Hypothalamus (tissue), 51 donors: ENCODE measurements around the gene MEP1A.
"Not testable (repeated sequence)": the region's sequence is repeated elsewhere in the genome, so short reads cannot be mapped to it uniquely, and the experiment has no call there.

ENCODE experiments used
- DNase-seq, 51 donors: peaks; one replicate each; lab custom pipeline; 2025; lab: John Stamatoyannopoulos, UW

Gene MEP1A

GRCh38 chr6:46828939-46829338, 35.8 kb downstream of the MEP1A start:
- no peak for DNase-seq

- no peak for DNase-seq
Observed at GRCh38 chr6:46832816-46833215, 39.6 kb downstream of the MEP1A start.

- not testable (repeated sequence) for DNase-seq
Observed at GRCh38 chr6:46834257-46834916, 41.2 kb downstream of the MEP1A start.

- DNase-seq = not testable (repeated sequence)
Observed at GRCh38 chr6:46834991-46835390, 41.8 kb downstream of the MEP1A start.

GRCh38 chr6:46838033-46838432, 44.8 kb downstream of the MEP1A start:
- no peak for DNase-seq

- not testable (repeated sequence) for DNase-seq
Observed at GRCh38 chr6:46842252-46842846, 49.2 kb downstream of the MEP1A start.

- no peak for DNase-seq
Observed at GRCh38 chr6:46845126-46845525, 51.9 kb downstream of the MEP1A start.

- DNase-seq = peak in 50 of 51 donors; percentile 9 to 89 (median 62)
Observed at GRCh38 chr6:46848684-46849360, 55.6 kb downstream of the MEP1A start.

GRCh38 chr6:46849361-46849690, 56.1 kb downstream of the MEP1A start:
- DNase-seq = no peak

- no peak for DNase-seq
Observed at GRCh38 chr6:46850792-46851191, 57.6 kb downstream of the MEP1A start.

- DNase-seq = not testable (repeated sequence)
Observed at GRCh38 chr6:46851576-46851975, 58.4 kb downstream of the MEP1A start.

- DNase-seq = peak in 5 of 51 donors; percentile 0 to 4 (median 3)
Observed at GRCh38 chr6:46855966-46856365, 62.8 kb downstream of the MEP1A start.

GRCh38 chr6:46862381-46862780, 69.2 kb downstream of the MEP1A start:
- no peak for DNase-seq

- DNase-seq = no peak
Observed at GRCh38 chr6:46863791-46864190, 70.6 kb downstream of the MEP1A start.

- no peak for DNase-seq
Observed at GRCh38 chr6:46865221-46865620, 72.0 kb downstream of the MEP1A start.

GRCh38 chr6:46867411-46867810, 74.2 kb downstream of the MEP1A start:
- no peak for DNase-seq

GRCh38 chr6:46876126-46876525, 82.9 kb downstream of the MEP1A start:
- DNase-seq = no peak

GRCh38 chr6:46879003-46879402, 85.8 kb downstream of the MEP1A start:
- no peak for DNase-seq

GRCh38 chr6:46882645-46883044, 89.5 kb downstream of the MEP1A start:
- no peak for DNase-seq

- no peak for DNase-seq
Observed at GRCh38 chr6:46888031-46888430, 94.8 kb downstream of the MEP1A start.

- DNase-seq = no peak
Observed at GRCh38 chr6:46888578-46888977, 95.4 kb downstream of the MEP1A start.
